Left ventricle myocardium inferior (tissue), 1 donor: ENCODE results near the gene LY6G6D. TPM values are rescaled to one million over a fixed set of nuclear protein-coding genes. Genes with fewer than 3 reads are reported as not detected.

ENCODE experiments used
- DNase-seq: peaks from one replicate; pipeline ENCODE4 v3.0.0-alpha.2; 2020
- H3K27ac ChIP-seq: fragments of 200-600 bp; replicated peaks from 2 replicates; pipeline ENCODE4 v1.8.0; 2021
- H3K27me3 ChIP-seq: fragments of 200-600 bp; 2 replicates; pipeline ENCODE4 v1.8.0; 2021; ENCODE audit warnings: low read depth
- H3K36me3 ChIP-seq: fragments of 200-600 bp; 2 replicates; pipeline ENCODE4 v1.8.0; 2021
- H3K4me1 ChIP-seq: fragments of 200-600 bp; 2 replicates; pipeline ENCODE4 v1.8.0; 2021
- H3K4me3 ChIP-seq: fragments of 200-600 bp; 2 replicates; pipeline ENCODE4 v1.8.0; 2021; ENCODE audit warnings: mild to moderate bottlenecking, moderate library complexity
- H3K9me3 ChIP-seq: fragments of 200-600 bp; replicated peaks from 2 replicates; pipeline ENCODE4 v1.8.0; 2021
- intact Hi-C: fragments of 100-400 bp; cut with micrococcal nuclease; formaldehyde crosslinking; loops from one replicate; pipeline ENCODE4 v1.11.0; 2022
- total RNA-seq: library from RNA; stranded (reverse); fragmentation: NEBNext Ultra II Directional; extraction: Animal tissue kit (Norgen Biotek cat#: 25700); gene quantifications from one replicate; pipeline ENCODE4 v1.2.1, GENCODE V29; 2021
- TF ChIP-seq, protein P1 (sequence below): fragments of 200-600 bp; IDR thresholded peaks from 2 replicates; pipeline ENCODE4 v1.8.0; 2021; ENCODE audit warnings: antibody characterized with exemption, mild to moderate bottlenecking, borderline replicate concordance
- donor health status: DM: no; HTN: yes; CAD: no; lungs with severe emphysema.

Gene LY6G6D
- total RNA-seq, 1 donor from 2014 or later, result not detected

DNA sequence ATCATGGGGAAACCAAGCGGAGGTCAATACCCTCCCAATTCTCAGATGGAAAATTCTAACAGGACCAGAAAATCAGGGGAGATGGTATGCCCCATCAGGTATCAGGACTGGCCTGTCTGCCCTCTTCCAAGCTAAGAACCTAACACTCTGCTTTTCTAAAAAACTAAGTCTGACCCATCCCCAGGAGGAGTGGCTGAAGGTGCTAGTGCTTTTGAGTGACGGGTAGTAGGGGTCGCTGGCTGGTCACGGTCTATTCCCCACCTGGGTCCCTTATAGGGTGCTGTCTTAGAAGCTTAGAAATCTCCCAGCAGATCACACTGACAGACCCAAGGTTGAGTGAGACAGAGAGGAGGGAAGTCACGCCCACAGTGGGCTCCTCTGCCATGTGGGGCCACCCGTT is 21.6 kb upstream of the LY6G6D start:
- H3K4me3 ChIP-seq, result no peak overlapping the region
- no peaks in the 10 kb centered on the region for H3K9me3 ChIP-seq
- H3K4me1 ChIP-seq, result peaks cover 3% of the 10 kb centered on the region
- TF ChIP-seq, protein P1, sequence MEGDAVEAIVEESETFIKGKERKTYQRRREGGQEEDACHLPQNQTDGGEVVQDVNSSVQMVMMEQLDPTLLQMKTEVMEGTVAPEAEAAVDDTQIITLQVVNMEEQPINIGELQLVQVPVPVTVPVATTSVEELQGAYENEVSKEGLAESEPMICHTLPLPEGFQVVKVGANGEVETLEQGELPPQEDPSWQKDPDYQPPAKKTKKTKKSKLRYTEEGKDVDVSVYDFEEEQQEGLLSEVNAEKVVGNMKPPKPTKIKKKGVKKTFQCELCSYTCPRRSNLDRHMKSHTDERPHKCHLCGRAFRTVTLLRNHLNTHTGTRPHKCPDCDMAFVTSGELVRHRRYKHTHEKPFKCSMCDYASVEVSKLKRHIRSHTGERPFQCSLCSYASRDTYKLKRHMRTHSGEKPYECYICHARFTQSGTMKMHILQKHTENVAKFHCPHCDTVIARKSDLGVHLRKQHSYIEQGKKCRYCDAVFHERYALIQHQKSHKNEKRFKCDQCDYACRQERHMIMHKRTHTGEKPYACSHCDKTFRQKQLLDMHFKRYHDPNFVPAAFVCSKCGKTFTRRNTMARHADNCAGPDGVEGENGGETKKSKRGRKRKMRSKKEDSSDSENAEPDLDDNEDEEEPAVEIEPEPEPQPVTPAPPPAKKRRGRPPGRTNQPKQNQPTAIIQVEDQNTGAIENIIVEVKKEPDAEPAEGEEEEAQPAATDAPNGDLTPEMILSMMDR, result no peak
- intact Hi-C loops, result no loop called here
- H3K27me3 ChIP-seq, result no peaks in the 10 kb centered on the region
- H3K27ac ChIP-seq, result no peak overlapping the region
- DNase-seq, result no peak
- H3K36me3 ChIP-seq, result peaks cover 91% of the 10 kb centered on the region

DNA sequence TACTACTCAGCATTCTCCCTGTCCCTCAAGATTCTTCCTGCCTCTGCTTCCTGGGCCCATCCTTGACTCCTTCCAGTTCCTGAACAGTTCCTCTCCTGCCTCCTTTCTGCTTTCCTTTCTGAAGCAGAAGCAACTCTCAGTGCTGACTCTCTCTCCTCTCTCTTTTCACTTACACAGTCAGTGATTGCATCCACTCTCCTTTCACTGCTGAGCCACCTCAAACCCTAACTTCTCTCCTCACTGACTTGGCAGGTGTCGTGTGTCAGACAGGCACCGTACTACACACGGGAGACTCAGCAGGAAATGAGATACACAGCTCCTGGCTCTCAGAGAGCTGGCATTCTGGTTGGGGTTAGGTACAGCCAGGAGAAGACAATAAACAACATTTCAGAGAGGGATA is 17.6 kb upstream of the LY6G6D start:
- H3K27me3 ChIP-seq, result no peaks in the 10 kb centered on the region
- H3K4me3 ChIP-seq, result no peak overlapping the region
- TF ChIP-seq, protein P1, result no peak
- peaks cover 68% of the 10 kb centered on the region for H3K36me3 ChIP-seq
- DNase-seq, result no peak
- intact Hi-C loops, result no loop called here
- no peak overlapping the region for H3K27ac ChIP-seq
- peaks cover 31% of the 10 kb centered on the region for H3K4me1 ChIP-seq
- no peaks in the 10 kb centered on the region for H3K9me3 ChIP-seq

DNA sequence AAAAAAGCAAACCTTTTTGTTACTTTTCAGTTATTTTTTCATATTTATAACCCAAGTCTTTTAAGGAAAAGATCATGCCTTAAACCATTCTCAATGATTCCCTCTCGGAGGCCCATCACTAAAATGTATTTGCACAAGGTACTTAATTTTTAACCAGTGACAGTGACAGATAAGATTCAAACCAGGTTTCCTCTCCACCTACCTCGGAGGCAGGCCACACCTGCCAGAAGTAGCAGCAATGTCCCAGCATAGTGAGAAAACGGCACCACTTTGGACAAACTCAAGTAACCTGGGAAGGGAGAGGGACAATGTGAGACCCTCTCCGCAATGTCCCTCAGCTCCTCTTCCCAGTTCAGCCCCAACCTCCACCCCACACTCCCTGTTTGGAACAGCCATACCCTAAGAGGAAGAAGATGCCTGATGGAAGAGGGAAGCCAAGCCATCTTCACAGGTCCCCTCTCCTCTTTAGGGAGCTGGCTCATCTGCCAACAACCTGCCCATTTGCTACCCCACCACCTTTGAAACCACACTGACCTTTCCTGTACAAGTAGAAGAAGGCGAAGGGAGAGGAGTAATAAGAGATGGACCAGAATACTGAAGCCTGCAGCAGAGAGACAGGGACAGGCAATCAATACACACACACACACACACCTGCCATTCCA is 14.3 kb upstream of the LY6G6D start:
- DNase-seq, result no peak
- TF ChIP-seq, protein P1, result no peak
- peaks cover 36% of the 10 kb centered on the region for H3K36me3 ChIP-seq

DNA sequence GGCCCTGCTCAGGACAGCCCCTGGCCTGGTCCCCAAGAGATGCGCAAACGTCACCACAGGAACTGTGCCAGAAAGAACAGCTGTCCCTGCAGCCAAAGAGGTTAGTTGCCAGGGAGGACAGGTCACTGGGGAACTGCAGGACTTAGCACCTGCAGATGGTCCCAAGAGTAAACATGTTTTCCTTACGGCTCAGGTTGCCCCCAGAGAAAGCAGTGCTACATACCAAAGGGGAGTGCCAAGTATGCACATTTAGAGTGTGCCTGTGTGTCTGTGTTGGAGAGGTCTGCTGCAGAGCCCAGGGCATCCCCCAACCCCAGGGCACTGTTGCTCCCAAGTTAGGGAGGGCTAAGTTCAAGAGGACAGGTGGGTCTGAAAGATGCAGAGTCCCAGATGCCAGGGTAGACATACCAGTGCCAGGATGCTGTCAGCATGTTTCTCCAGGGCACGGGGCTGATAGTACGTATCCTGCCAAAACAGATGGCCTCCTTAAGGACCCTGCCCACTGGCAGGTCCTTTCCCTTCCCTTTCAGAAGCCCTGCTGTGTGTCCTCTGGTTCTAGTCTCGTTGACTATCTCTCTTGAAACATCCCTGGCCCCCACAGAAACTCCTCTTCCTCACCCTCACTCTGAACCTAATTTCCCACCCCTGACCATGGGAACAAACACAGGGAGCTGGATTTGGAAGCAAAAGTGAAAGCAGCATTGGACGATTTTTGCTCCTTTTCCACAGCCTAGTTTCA is 13.3 kb upstream of the LY6G6D start:
- intact Hi-C loops, result no loop called here
- TF ChIP-seq, protein P1, result no peak
- DNase-seq, result peak; percentile 57

More for the DNA sequence above, 14.3 kb upstream of the LY6G6D start:
- Histone ChIP-seq H3K27me3 (no peaks in the 10 kb centered on the region), H3K27ac (peak overlapping the region; percentile 99), H3K4me3 (peak overlapping the region; percentile 90), H3K9me3 (no peaks in the 10 kb centered on the region), H3K4me1 (peaks cover 43% of the 10 kb centered on the region)
- intact Hi-C loops, result no loop called here

DNA sequence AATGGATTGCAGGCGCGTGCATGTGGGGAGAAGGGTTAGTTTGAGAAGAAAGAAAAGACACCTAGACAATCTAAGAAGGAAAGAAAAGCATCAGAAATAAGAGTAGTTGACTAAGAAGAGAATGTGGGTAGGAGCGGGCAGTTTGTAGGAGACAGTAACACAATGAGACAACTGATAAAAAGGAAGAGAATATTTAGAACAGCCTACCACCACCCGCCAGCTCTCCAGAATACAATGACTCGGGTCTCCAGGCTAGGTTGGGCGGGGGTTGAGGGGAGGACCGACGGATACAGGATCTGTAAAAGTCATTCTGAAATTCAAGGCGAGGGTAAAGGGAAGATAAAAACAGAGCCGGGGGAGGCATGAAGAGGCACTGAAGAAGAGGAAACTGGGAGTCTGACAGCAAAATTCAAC is 12.7 kb upstream of the LY6G6D start:
- Histone ChIP-seq H3K27me3 (no peaks in the 10 kb centered on the region), H3K4me3 (peak overlapping the region; percentile 90), H3K4me1 (peaks cover 43% of the 10 kb centered on the region), H3K36me3 (peaks cover 20% of the 10 kb centered on the region), H3K27ac (peak overlapping the region; percentile 99), H3K9me3 (no peaks in the 10 kb centered on the region)
- TF ChIP-seq, protein P1, result no peak
- no peak for DNase-seq
- intact Hi-C loops, result no loop called here

More for the DNA sequence above, 13.3 kb upstream of the LY6G6D start:
- peak overlapping the region; percentile 99 for H3K27ac ChIP-seq
- H3K4me1 ChIP-seq, result peaks cover 43% of the 10 kb centered on the region
- peaks cover 26% of the 10 kb centered on the region for H3K36me3 ChIP-seq
- H3K9me3 ChIP-seq, result no peaks in the 10 kb centered on the region
- peak overlapping the region; percentile 90 for H3K4me3 ChIP-seq
- H3K27me3 ChIP-seq, result no peaks in the 10 kb centered on the region
